ENCODE results near the gene GLIS2.

GLIS2 gene

GRCh38 chr16:4387781-4388180 is 71.9 kb downstream of the GLIS2 start:
- H3K27ac ChIP-seq: peak overlapping the region; percentile 90 to 93
- H3K36me3 ChIP-seq: peaks cover 4 to 20% (median 19%) of the 10 kb centered on the region in 3 donors
- DNase-seq: peak in 1 of 2 donors; percentile 73
- peak overlapping the region; percentile 4 to 32 for H3K4me3 ChIP-seq
- TF ChIP-seq CTCF (IDR thresholded peaks at IDR 0.05): no peak
- intact Hi-C loops (cut with DNase I; ENCODE audit: low total_unique reads): no loop called here
- H3K4me1 ChIP-seq: peaks cover 8 to 97% (median 88%) of the 10 kb centered on the region in 4 donors
- no peaks in the 10 kb centered on the region for H3K27me3 ChIP-seq
- H3K9me3 ChIP-seq: no peaks in the 10 kb centered on the region

- no peak for TF ChIP-seq CTCF (IDR thresholded peaks at IDR 0.05)
- no peaks in the 10 kb centered on the region for H3K9me3 ChIP-seq
- intact Hi-C loops (cut with DNase I; ENCODE audit: low total_unique reads): no loop called here
- DNase-seq: peak in 1 of 2 donors; percentile 96
- H3K36me3 ChIP-seq: peaks cover 0 to 16% (median 12%) of the 10 kb centered on the region in 3 donors
- no peaks in the 10 kb centered on the region for H3K27me3 ChIP-seq
- H3K27ac ChIP-seq: peak overlapping the region; percentile 90 to 93
- peaks cover 8 to 97% (median 89%) of the 10 kb centered on the region in 4 donors for H3K4me1 ChIP-seq
- peak overlapping the region in 1 of 2 donors; percentile 32 for H3K4me3 ChIP-seq
These were observed 72.6 kb downstream of the GLIS2 start for GRCh38 chr16:4388271-4389021.

Data from tibial artery (tissue), 4 donors.